ENCODE measurements around the gene TMEFF1. TPM values are rescaled to one million over a fixed set of nuclear protein-coding genes. Genes with fewer than 3 reads are reported as not detected.
"Not testable (repeated sequence)": the region's sequence is repeated elsewhere in the genome, so short reads cannot be mapped to it uniquely, and the experiment has no call there.

The TMEFF1 gene
- total RNA-seq, 1 donor from 2014 or later: 0.80 TPM

GRCh38 chr9:100515578-100516494 lies 42.9 kb downstream of the TMEFF1 start:
- DNase-seq (no peak), ATAC-seq (peak in 1 of 2 donors; percentile 53)
- Histone ChIP-seq H3K4me1 (no peaks in the 10 kb centered on the region), H3K27me3 (ENCODE audit: low read depth) (no peaks in the 10 kb centered on the region), H3K9me3 (no peaks in the 10 kb centered on the region), H3K4me3 (no peak overlapping the region), H3K36me3 (no peaks in the 10 kb centered on the region), H3K27ac (no peak overlapping the region)
- intact Hi-C loops (cut with DNase I): no loop called here
- no peak for TF ChIP-seq CTCF (IDR thresholded peaks at IDR 0.05)

GRCh38 chr9:100521282-100521681 lies 48.3 kb downstream of the TMEFF1 start:
- H3K27ac ChIP-seq: no peak overlapping the region
- H3K9me3 ChIP-seq: no peaks in the 10 kb centered on the region
- ATAC-seq (no peak), DNase-seq (no peak)
- no peak overlapping the region for H3K4me3 ChIP-seq
- no peaks in the 10 kb centered on the region for H3K27me3 ChIP-seq (ENCODE audit: low read depth)
- H3K36me3 ChIP-seq: no peaks in the 10 kb centered on the region
- TF ChIP-seq CTCF (IDR thresholded peaks at IDR 0.05): no peak
- intact Hi-C loops (cut with DNase I): no loop called here
- H3K4me1 ChIP-seq: no peaks in the 10 kb centered on the region

GRCh38 chr9:100525563-100525962 lies 52.6 kb downstream of the TMEFF1 start:
- H3K4me3 ChIP-seq: no peak overlapping the region
- DNase-seq (no peak), ATAC-seq (no peak)
- H3K27me3 ChIP-seq (ENCODE audit: low read depth): no peaks in the 10 kb centered on the region
- no peaks in the 10 kb centered on the region for H3K4me1 ChIP-seq
- no peak overlapping the region for H3K27ac ChIP-seq
- no peaks in the 10 kb centered on the region for H3K9me3 ChIP-seq
- TF ChIP-seq CTCF (IDR thresholded peaks at IDR 0.05): no peak
- H3K36me3 ChIP-seq: no peaks in the 10 kb centered on the region
- intact Hi-C loops (cut with DNase I): no loop called here

- H3K27me3 ChIP-seq (ENCODE audit: low read depth); H3K4me1 ChIP-seq; H3K4me3 ChIP-seq; intact Hi-C loops (cut with DNase I); H3K36me3 ChIP-seq; DNase-seq; H3K27ac ChIP-seq; H3K9me3 ChIP-seq; ATAC-seq: not testable (repeated sequence)
Observed at GRCh38 chr9:100527180-100527794, 54.3 kb downstream of the TMEFF1 start.

- Histone ChIP-seq H3K27ac (no peak overlapping the region), H3K36me3 (no peaks in the 10 kb centered on the region), H3K27me3 (ENCODE audit: low read depth) (no peaks in the 10 kb centered on the region), H3K4me1 (no peaks in the 10 kb centered on the region), H3K9me3 (no peaks in the 10 kb centered on the region), H3K4me3 (no peak overlapping the region)
- TF ChIP-seq CTCF (IDR thresholded peaks at IDR 0.05): no peak
- intact Hi-C loops (cut with DNase I): no loop called here
- ATAC-seq (no peak), DNase-seq (no peak)
Observed at GRCh38 chr9:100534401-100534800, 61.5 kb downstream of the TMEFF1 start.

GRCh38 chr9:100540327-100540726 lies 67.4 kb downstream of the TMEFF1 start:
- ATAC-seq: no peak
- no peak overlapping the region for H3K27ac ChIP-seq
- intact Hi-C loops (cut with DNase I): no loop called here
- no peak for TF ChIP-seq CTCF (IDR thresholded peaks at IDR 0.05)
- no peaks in the 10 kb centered on the region for H3K9me3 ChIP-seq
- no peaks in the 10 kb centered on the region for H3K4me1 ChIP-seq
- no peaks in the 10 kb centered on the region for H3K36me3 ChIP-seq
- H3K4me3 ChIP-seq: no peak overlapping the region
- no peak for DNase-seq
- H3K27me3 ChIP-seq (ENCODE audit: low read depth): no peaks in the 10 kb centered on the region
